Measurements from ENCODE around the gene DMXL1.

GRCh38 chr5:119022773-119023172 is 48.1 kb upstream of the DMXL1 start:
- TF ChIP-seq YY1 (IDR thresholded peaks at IDR 0.05; ENCODE audit: insufficient read depth, insufficient read length), result no peak
- no peak for TF ChIP-seq SUZ12 (IDR thresholded peaks at IDR 0.05; ENCODE audit: extremely low read depth, insufficient read depth, insufficient read length)

Data from NT2/D1 (cell line).